ENCODE data around the gene ANKS4B.

- TF ChIP-seq POLR2AphosphoS5 (IDR thresholded peaks at IDR 0.05) (no peak), POLR2A (IDR thresholded peaks at IDR 0.05) (no peak)
- TF ChIP-seq, protein P1, sequence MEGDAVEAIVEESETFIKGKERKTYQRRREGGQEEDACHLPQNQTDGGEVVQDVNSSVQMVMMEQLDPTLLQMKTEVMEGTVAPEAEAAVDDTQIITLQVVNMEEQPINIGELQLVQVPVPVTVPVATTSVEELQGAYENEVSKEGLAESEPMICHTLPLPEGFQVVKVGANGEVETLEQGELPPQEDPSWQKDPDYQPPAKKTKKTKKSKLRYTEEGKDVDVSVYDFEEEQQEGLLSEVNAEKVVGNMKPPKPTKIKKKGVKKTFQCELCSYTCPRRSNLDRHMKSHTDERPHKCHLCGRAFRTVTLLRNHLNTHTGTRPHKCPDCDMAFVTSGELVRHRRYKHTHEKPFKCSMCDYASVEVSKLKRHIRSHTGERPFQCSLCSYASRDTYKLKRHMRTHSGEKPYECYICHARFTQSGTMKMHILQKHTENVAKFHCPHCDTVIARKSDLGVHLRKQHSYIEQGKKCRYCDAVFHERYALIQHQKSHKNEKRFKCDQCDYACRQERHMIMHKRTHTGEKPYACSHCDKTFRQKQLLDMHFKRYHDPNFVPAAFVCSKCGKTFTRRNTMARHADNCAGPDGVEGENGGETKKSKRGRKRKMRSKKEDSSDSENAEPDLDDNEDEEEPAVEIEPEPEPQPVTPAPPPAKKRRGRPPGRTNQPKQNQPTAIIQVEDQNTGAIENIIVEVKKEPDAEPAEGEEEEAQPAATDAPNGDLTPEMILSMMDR (IDR thresholded peaks at IDR 0.05), result no peak
Observed at GRCh38 chr16:21265104-21265837, 31.8 kb downstream of the ANKS4B start.

Data from stomach (tissue), 4 donors.